Activated T-cell treated with anti-CD3 and anti-CD28 coated beads, Interleukin-2, amount 50 U/mL, for 24 hours (primary cell): ENCODE results near the gene PRDM1.

Source experiments
- DNase-seq: peaks from one replicate; pipeline ENCODE4 v3.0.0-alpha.2; 2020
- H3K27ac Mint-ChIP-seq: 2 replicates; pipeline ENCODE4 v1.8.0; 2020; ENCODE audit warnings: mild to moderate bottlenecking, mixed read lengths
- H3K27me3 Mint-ChIP-seq: 2 replicates; pipeline ENCODE4 v1.8.0; 2020; ENCODE audit warnings: mixed read lengths
- H3K36me3 Mint-ChIP-seq: 2 replicates; pipeline ENCODE4 v1.8.0; 2020; ENCODE audit warnings: low read depth, mixed read lengths
- H3K4me1 Mint-ChIP-seq: 2 replicates; pipeline ENCODE4 v1.8.0; 2020; ENCODE audit warnings: low read depth, mixed read lengths
- H3K4me3 Mint-ChIP-seq: 2 replicates; pipeline ENCODE4 v1.8.0; 2020; ENCODE audit warnings: mild to moderate bottlenecking, moderate library complexity, mixed read lengths
- H3K9me3 Mint-ChIP-seq: 2 replicates; pipeline ENCODE4 v1.8.0; 2020; ENCODE audit warnings: mixed read lengths

The PRDM1 gene

GRCh38 chr6:106122938-106123656 lies 37.0 kb downstream of the PRDM1 start:
- no peaks in the 10 kb centered on the region for H3K36me3 Mint-ChIP-seq
- no peak for DNase-seq

GRCh38 chr6:106124015-106124414 lies 37.9 kb downstream of the PRDM1 start:
- H3K4me1 Mint-ChIP-seq, result peaks cover 49% of the 10 kb centered on the region
- no peak overlapping the region for H3K27ac Mint-ChIP-seq
- peaks cover under 1% of the 10 kb centered on the region for H3K9me3 Mint-ChIP-seq
- H3K36me3 Mint-ChIP-seq, result no peaks in the 10 kb centered on the region
- no peak for DNase-seq
- H3K27me3 Mint-ChIP-seq, result peaks cover 8% of the 10 kb centered on the region
- H3K4me3 Mint-ChIP-seq, result no peak overlapping the region

More at GRCh38 chr6:106122938-106123656, 37.0 kb downstream of the PRDM1 start:
- H3K4me3 Mint-ChIP-seq, result no peak overlapping the region
- no peak overlapping the region for H3K27ac Mint-ChIP-seq
- peaks cover 56% of the 10 kb centered on the region for H3K4me1 Mint-ChIP-seq
- H3K27me3 Mint-ChIP-seq, result peaks cover 8% of the 10 kb centered on the region
- peaks cover 3% of the 10 kb centered on the region for H3K9me3 Mint-ChIP-seq

- H3K9me3 Mint-ChIP-seq, result no peaks in the 10 kb centered on the region
- H3K36me3 Mint-ChIP-seq, result no peaks in the 10 kb centered on the region
- no peak for DNase-seq
- peak overlapping the region; percentile 30 for H3K27ac Mint-ChIP-seq
- no peak overlapping the region for H3K4me3 Mint-ChIP-seq
- peaks cover 41% of the 10 kb centered on the region for H3K4me1 Mint-ChIP-seq
- H3K27me3 Mint-ChIP-seq, result peaks cover 8% of the 10 kb centered on the region
Measured at GRCh38 chr6:106124437-106125430, 38.6 kb downstream of the PRDM1 start.

- no peaks in the 10 kb centered on the region for H3K36me3 Mint-ChIP-seq
- peaks cover 5% of the 10 kb centered on the region for H3K27me3 Mint-ChIP-seq
- no peak for DNase-seq
- H3K27ac Mint-ChIP-seq, result peak overlapping the region; percentile 85
- peaks cover 36% of the 10 kb centered on the region for H3K4me1 Mint-ChIP-seq
- peak overlapping the region; percentile 53 for H3K4me3 Mint-ChIP-seq
- H3K9me3 Mint-ChIP-seq, result no peaks in the 10 kb centered on the region
Measured at GRCh38 chr6:106125925-106126435, 39.8 kb downstream of the PRDM1 start.

- Mint-ChIP-seq H3K4me3 (peak overlapping the region; percentile 1), H3K27ac (peak overlapping the region; percentile 85), H3K9me3 (no peaks in the 10 kb centered on the region), H3K4me1 (peaks cover 36% of the 10 kb centered on the region), H3K27me3 (peaks cover 5% of the 10 kb centered on the region), H3K36me3 (no peaks in the 10 kb centered on the region)
- DNase-seq, result no peak
Measured at GRCh38 chr6:106126482-106126881, 40.3 kb downstream of the PRDM1 start.

GRCh38 chr6:106128981-106129781 lies 43.0 kb downstream of the PRDM1 start:
- H3K4me3 Mint-ChIP-seq, result no peak overlapping the region
- H3K4me1 Mint-ChIP-seq, result peaks cover 25% of the 10 kb centered on the region
- H3K9me3 Mint-ChIP-seq, result no peaks in the 10 kb centered on the region
- no peaks in the 10 kb centered on the region for H3K36me3 Mint-ChIP-seq
- peaks cover 9% of the 10 kb centered on the region for H3K27me3 Mint-ChIP-seq
- H3K27ac Mint-ChIP-seq, result no peak overlapping the region
- no peak for DNase-seq

GRCh38 chr6:106132153-106132698 lies 46.1 kb downstream of the PRDM1 start:
- Mint-ChIP-seq H3K4me3 (no peak overlapping the region), H3K27me3 (peaks cover 4% of the 10 kb centered on the region), H3K27ac (no peak overlapping the region), H3K4me1 (peaks cover 19% of the 10 kb centered on the region), H3K36me3 (no peaks in the 10 kb centered on the region), H3K9me3 (no peaks in the 10 kb centered on the region)
- DNase-seq, result no peak

- Mint-ChIP-seq H3K9me3 (no peaks in the 10 kb centered on the region), H3K27ac (no peak overlapping the region), H3K4me1 (peaks cover 22% of the 10 kb centered on the region), H3K4me3 (no peak overlapping the region), H3K36me3 (no peaks in the 10 kb centered on the region), H3K27me3 (peaks cover 4% of the 10 kb centered on the region)
- DNase-seq, result no peak
Measured at GRCh38 chr6:106133040-106133439, 46.9 kb downstream of the PRDM1 start.

GRCh38 chr6:106134087-106134770 lies 48.1 kb downstream of the PRDM1 start:
- peaks cover 22% of the 10 kb centered on the region for H3K4me1 Mint-ChIP-seq
- peaks cover 4% of the 10 kb centered on the region for H3K27me3 Mint-ChIP-seq
- H3K36me3 Mint-ChIP-seq, result no peaks in the 10 kb centered on the region
- H3K9me3 Mint-ChIP-seq, result no peaks in the 10 kb centered on the region
- DNase-seq, result no peak
- no peak overlapping the region for H3K27ac Mint-ChIP-seq
- no peak overlapping the region for H3K4me3 Mint-ChIP-seq

- no peaks in the 10 kb centered on the region for H3K9me3 Mint-ChIP-seq
- DNase-seq, result no peak
- no peak overlapping the region for H3K4me3 Mint-ChIP-seq
- peaks cover 4% of the 10 kb centered on the region for H3K27me3 Mint-ChIP-seq
- H3K36me3 Mint-ChIP-seq, result no peaks in the 10 kb centered on the region
- peaks cover 23% of the 10 kb centered on the region for H3K4me1 Mint-ChIP-seq
- H3K27ac Mint-ChIP-seq, result peak overlapping the region; percentile 54
Measured at GRCh38 chr6:106134906-106135634, 48.9 kb downstream of the PRDM1 start.

GRCh38 chr6:106135911-106136571 lies 49.9 kb downstream of the PRDM1 start:
- Mint-ChIP-seq H3K9me3 (no peaks in the 10 kb centered on the region), H3K27ac (no peak overlapping the region), H3K4me1 (peaks cover 27% of the 10 kb centered on the region), H3K4me3 (no peak overlapping the region), H3K27me3 (peaks cover 4% of the 10 kb centered on the region), H3K36me3 (no peaks in the 10 kb centered on the region)
- no peak for DNase-seq

GRCh38 chr6:106136845-106137244 lies 50.7 kb downstream of the PRDM1 start:
- H3K27ac Mint-ChIP-seq, result no peak overlapping the region
- H3K36me3 Mint-ChIP-seq, result no peaks in the 10 kb centered on the region
- no peak for DNase-seq
- peaks cover 35% of the 10 kb centered on the region for H3K4me1 Mint-ChIP-seq
- no peaks in the 10 kb centered on the region for H3K9me3 Mint-ChIP-seq
- no peak overlapping the region for H3K4me3 Mint-ChIP-seq
- peaks cover 4% of the 10 kb centered on the region for H3K27me3 Mint-ChIP-seq
